ENCODE results near the gene DEDD. TPM values are rescaled to one million over a fixed set of nuclear protein-coding genes. Genes with fewer than 3 reads are reported as not detected.

Gene DEDD
- total and polyA plus RNA-seq, 2 of the 13 experiments (the other 11 are each of a cell fraction or from before 2014, with no cell fraction given): 12.6 to 27.8 TPM

GRCh38 chr1:161133220-161133740, 813 bp upstream of the DEDD start (continued):
- TF ChIP-seq, protein P1, sequence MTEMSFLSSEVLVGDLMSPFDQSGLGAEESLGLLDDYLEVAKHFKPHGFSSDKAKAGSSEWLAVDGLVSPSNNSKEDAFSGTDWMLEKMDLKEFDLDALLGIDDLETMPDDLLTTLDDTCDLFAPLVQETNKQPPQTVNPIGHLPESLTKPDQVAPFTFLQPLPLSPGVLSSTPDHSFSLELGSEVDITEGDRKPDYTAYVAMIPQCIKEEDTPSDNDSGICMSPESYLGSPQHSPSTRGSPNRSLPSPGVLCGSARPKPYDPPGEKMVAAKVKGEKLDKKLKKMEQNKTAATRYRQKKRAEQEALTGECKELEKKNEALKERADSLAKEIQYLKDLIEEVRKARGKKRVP (CRISPR knock-in tag; IDR thresholded peaks at IDR 0.05): no peak
- TF ChIP-seq TBX2 (CRISPR knock-in tag; IDR thresholded peaks at IDR 0.05; ENCODE audit: borderline replicate concordance) (0 out of 2 replicates have a peak, but pooled peaks have one; percentile 57), BCL3 (CRISPR knock-in tag; IDR thresholded peaks at IDR 0.05) (no peak), ELK4 (CRISPR knock-in tag; IDR thresholded peaks at IDR 0.05; ENCODE audit: borderline replicate concordance) (no peak), SP4 (CRISPR knock-in tag; IDR thresholded peaks at IDR 0.05) (peak; percentile 12; the same call in 1 of the 2 replicates), ATF1 (CRISPR knock-in tag; IDR thresholded peaks at IDR 0.05) (no peak), ZNF441 (CRISPR knock-in tag; IDR thresholded peaks at IDR 0.05; ENCODE audit: borderline replicate concordance) (no peak), SMYD3 (CRISPR knock-in tag; IDR thresholded peaks at IDR 0.05) (no peak), IKZF4 (CRISPR knock-in tag; IDR thresholded peaks at IDR 0.05; ENCODE audit: borderline replicate concordance, low read depth, not compliant biosample characterization) (no peak), POLR2A (IDR thresholded peaks at IDR 0.05; ENCODE audit: insufficient read depth in 1 of 2, low read depth in 2 of 2, low read length in 2 of 2) (no peak), TCF12 (IDR thresholded peaks at IDR 0.05) (no peak), TCF12 (CRISPR knock-in tag; IDR thresholded peaks at IDR 0.05) (no peak), ZBTB43 (CRISPR knock-in tag; conservative IDR thresholded peaks at IDR 0.05) (no peak), ZNF780A (CRISPR knock-in tag; IDR thresholded peaks at IDR 0.05) (no peak), ZXDC (CRISPR knock-in tag; IDR thresholded peaks at IDR 0.05) (no peak), TEF (CRISPR knock-in tag; IDR thresholded peaks at IDR 0.05) (no peak)
- TF ChIP-seq, protein P2, sequence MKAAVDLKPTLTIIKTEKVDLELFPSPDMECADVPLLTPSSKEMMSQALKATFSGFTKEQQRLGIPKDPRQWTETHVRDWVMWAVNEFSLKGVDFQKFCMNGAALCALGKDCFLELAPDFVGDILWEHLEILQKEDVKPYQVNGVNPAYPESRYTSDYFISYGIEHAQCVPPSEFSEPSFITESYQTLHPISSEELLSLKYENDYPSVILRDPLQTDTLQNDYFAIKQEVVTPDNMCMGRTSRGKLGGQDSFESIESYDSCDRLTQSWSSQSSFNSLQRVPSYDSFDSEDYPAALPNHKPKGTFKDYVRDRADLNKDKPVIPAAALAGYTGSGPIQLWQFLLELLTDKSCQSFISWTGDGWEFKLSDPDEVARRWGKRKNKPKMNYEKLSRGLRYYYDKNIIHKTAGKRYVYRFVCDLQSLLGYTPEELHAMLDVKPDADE (CRISPR knock-in tag; IDR thresholded peaks at IDR 0.05): no peak
- TF ChIP-seq, protein P3, sequence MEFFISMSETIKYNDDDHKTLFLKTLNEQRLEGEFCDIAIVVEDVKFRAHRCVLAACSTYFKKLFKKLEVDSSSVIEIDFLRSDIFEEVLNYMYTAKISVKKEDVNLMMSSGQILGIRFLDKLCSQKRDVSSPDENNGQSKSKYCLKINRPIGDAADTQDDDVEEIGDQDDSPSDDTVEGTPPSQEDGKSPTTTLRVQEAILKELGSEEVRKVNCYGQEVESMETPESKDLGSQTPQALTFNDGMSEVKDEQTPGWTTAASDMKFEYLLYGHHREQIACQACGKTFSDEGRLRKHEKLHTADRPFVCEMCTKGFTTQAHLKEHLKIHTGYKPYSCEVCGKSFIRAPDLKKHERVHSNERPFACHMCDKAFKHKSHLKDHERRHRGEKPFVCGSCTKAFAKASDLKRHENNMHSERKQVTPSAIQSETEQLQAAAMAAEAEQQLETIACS (CRISPR knock-in tag; IDR thresholded peaks at IDR 0.05): 0 out of 2 replicates have a peak, but pooled peaks have one; percentile 18

Measured in HepG2 (cell line).